HL-60/S4 treated with phorbol 12-myristate 13-acetate at 8.2 ng/mL for 4 days and 3 days (cell line): ENCODE data around the gene FAS.
"Not testable (repeated sequence)": the region's sequence is repeated elsewhere in the genome, so short reads cannot be mapped to it uniquely, and the experiment has no call there.

Source experiments
- in situ Hi-C: fragments of 300-500 bp; cut with MboI; formaldehyde crosslinking; loops from 2 replicates; pipeline ENCODE4 v1.15.0; 2022; ENCODE audit warnings: low sequenced_read_pairs

The FAS gene

DNA sequence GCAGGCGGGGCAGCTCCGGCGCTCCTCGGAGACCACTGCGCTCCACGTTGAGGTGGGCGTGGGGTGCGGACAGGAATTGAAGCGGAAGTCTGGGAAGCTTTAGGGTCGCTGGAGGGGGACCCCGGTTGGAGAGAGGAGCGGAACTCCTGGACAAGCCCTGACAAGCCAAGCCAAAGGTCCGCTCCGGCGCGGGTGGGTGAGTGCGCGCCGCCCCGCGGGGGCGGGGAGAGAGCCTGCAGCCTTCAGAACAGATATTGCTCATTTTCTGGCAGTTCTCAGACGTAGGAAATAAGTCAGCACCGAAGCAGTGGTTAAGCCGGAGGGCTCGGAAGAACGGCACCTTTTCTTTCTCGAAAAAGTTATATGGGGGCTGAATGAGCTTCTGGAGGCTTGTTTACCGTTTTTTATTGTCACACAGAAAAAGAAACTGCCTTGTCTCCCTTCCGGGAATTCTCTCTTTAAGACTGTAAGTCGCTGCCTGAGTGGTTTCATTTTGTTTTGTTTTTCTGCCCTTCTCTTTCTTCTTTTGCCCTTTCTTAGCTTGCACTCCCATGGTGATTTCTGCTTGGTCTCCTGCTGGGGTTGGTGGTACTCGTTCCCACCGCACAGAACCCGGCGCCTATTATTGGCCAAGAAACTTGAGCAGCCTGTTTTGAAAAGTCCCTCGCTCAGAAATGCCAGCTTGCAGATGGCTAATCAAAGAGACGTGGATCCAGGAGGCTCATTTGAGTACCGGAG is 732 bp downstream of the FAS start:
- in situ Hi-C loops = no loop called here

GRCh38 chr10:88991899-88992320 is 1.3 kb downstream of the FAS start:
- in situ Hi-C loops = no loop called here

GRCh38 chr10:88992921-88993524 is 2.4 kb downstream of the FAS start:
- in situ Hi-C loops = no loop called here

DNA sequence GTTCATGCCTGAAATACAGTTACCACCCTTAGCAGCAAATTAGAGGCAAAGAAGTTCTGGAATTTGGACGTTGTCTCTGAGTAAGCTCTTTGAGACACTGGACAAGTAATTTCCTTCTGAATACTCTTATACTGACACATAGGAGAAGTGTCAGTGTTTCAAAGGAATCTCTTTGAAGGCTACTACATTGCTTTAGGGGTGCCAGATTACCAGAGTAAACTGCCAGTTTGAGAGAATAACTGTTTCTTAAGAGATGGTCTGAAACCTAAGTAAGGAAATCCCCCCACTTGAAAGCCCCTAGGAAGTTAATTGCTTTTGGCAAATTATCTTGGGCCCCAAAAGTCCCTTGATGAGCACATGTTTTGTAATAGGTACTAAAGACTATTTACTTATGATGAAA is 3.4 kb downstream of the FAS start:
- in situ Hi-C loops = no loop called here

DNA sequence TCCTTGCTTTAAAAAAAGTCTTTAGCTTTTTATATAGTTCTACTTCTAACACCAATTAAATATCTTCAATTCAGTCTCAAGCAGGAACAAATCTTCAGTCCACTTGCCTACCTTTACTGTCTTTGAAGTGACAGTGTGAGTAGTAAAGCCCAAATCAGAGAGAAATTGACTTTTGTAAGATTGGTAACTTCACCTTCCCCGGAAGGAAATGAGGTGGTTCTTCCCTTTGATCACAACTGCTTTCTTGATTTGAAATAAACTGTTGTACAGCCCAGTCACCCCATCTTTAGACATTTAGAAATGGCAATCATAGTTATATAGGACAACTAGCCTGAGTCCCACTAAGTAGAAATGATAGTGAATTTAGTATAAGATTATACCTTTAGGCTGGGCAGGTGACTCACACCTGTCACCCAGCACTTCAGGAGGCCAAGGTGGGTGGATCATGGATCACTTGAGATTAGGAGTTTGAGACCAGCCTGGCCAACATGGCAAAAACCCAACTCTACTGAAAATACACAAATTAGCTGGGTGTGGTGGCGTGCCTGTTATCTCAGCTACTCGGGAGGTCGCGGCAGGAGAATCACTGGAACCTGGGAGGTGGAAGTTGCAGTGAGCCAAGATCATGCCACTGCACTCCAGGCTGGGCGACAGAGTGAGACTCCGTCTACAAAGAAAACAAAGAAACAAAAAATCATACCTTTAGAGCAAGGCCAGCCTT is 4.7 kb downstream of the FAS start:
- in situ Hi-C loops = no loop called here

GRCh38 chr10:88996927-88997326 is 6.3 kb downstream of the FAS start:
- in situ Hi-C loops = no loop called here

- in situ Hi-C loops = no loop called here
These were observed 9.0 kb downstream of the FAS start for GRCh38 chr10:88999625-89000024.

DNA sequence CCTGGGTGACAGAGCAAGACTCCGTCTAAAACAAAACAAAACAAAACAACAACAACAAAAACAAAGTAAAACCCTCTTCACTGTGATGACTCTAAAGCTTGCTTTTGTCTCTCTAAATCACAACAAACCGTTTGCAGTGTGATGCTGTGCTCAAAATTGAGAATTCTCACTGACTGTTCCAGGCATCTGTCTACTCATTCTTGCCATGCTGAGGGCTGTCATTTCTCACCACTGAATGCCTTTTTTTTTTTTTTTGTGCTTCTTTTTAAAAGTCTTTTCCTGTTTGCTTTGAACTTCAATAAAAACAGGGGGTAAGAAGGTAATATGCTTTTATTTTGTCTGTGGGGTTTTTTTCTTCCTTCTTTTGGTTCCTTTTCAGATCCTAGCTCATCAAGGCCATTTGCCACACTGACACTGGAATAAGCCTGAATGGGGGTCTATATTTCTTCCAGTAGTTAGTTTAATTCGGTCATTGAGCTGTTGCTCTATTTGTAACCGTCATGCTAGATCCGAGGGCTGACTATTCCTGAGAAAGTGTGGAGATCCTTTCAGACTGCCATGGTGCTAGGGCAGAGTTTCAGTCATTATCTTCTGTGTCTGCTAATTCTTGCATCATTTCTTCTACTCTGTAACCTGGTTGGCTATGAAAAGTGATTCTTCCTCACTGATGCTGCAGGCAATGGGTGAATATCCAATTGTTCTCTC is 10.6 kb downstream of the FAS start:
- in situ Hi-C loops = no loop called here

DNA sequence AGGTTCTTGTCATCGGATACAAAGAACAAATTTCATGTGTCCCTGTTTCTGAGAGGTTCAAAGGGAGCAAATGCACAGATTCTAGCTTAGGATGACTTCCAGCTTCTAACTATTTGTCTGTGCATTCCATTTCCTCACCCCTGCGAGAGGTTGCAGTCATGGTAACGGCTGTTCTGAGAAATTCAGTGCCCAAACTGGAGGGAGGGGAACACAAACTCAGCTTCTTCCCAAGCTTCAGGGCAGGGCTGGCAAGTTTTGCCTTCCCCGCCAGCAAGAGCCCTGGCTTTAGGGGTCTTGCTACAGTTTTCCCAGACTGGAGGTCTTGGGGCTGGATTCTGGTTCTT is 11.1 kb downstream of the FAS start:
- in situ Hi-C loops = no loop called here

- in situ Hi-C loops = no loop called here
These were observed 11.8 kb downstream of the FAS start for GRCh38 chr10:89002226-89002978.

- in situ Hi-C loops = no loop called here
These were observed 12.7 kb downstream of the FAS start for GRCh38 chr10:89003344-89003743.

GRCh38 chr10:89007129-89007893 is 16.7 kb downstream of the FAS start:
- in situ Hi-C loops = no loop called here

GRCh38 chr10:89018700-89019346 is 28.2 kb downstream of the FAS start:
- in situ Hi-C loops = not testable (repeated sequence)

DNA sequence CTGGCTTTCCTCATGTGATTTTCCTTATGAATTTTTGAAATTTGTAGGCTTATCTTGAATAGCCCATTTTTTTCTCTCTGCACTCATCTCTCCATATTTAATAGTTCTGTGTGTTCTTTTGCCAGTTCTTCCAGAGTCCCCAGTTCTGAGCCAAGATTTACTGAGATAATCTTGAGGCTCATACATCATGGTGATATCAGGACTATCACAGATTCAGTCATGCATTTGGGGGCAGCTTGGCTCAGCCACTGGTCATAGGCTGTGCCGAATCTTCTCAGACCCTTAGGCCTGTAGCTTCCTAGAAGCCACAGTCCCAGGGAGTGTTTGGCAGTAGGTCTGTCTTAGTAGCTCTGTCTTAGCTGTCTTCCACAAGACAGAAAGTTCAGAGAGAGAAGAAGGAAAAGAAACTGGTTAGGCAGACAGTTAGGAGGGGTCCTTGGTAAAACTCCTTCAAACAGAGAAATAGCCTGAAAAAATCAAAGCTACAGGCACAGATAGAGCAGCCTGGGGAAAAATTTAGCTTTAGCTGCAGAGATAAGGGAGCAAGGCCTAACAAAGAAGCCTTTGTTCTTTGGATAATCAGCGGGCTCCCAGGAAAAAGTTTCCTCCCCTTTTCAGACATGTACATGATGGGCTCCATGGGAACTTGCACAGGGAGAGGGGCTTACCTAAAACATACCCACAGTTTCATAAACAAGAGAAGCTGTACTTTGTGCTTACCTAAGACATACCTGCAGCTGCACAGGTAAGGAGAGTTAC is 29.1 kb downstream of the FAS start:
- in situ Hi-C loops = no loop called here

- in situ Hi-C loops = not testable (repeated sequence)
These were observed 30.9 kb downstream of the FAS start for GRCh38 chr10:89021526-89021925.

- in situ Hi-C loops = no loop called here
These were observed 32.1 kb downstream of the FAS start for GRCh38 chr10:89022734-89023133.

DNA sequence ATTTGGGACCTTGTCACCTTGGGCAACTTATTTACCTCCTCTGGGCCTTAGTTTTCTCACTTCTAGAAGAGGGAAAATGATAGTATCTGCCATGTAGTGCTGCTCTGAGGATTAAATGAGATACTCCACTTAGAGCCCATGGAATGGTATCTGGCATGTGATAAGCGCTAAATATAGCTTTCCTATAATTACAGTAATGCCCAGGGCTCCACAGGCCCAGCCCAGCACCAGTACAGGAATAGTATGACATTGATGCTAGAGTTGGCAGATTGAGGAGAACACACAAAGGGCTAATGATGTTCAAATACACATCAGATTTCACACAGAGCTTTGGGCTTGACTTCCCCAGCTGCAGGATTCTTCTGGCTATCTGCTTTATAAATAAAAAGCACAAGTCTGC is 34.9 kb downstream of the FAS start:
- in situ Hi-C loops = no loop called here

DNA sequence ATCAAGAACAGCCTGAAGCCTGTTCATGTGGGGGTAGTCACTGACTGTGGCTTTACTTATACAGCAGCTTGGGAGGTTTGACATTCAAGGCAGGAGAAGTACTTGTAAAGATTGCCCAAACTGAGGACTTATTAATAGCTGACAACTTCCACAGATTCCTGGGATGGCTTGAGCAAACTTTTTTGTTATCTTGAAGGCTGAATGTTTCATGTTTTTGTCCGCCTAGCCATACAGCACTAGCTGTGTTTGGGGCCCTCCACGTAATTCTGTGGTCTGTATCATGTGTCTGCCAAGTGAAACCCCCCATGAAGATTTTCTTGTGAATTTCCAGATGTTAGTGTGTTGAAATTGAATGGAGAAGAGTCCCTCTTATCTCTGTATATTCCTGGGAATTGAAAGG is 38.6 kb downstream of the FAS start:
- in situ Hi-C loops = no loop called here
